DMS 273 (cell line): ENCODE data around the gene TTF2.
"Not testable (repeated sequence)": the region's sequence is repeated elsewhere in the genome, so short reads cannot be mapped to it uniquely, and the experiment has no call there.

Source experiments
- DNase-seq: peaks from one replicate; lab custom pipeline; 2025; ENCODE audit not compliant: unreplicated experiment; lab: John Stamatoyannopoulos, UW

TTF2 gene

DNA sequence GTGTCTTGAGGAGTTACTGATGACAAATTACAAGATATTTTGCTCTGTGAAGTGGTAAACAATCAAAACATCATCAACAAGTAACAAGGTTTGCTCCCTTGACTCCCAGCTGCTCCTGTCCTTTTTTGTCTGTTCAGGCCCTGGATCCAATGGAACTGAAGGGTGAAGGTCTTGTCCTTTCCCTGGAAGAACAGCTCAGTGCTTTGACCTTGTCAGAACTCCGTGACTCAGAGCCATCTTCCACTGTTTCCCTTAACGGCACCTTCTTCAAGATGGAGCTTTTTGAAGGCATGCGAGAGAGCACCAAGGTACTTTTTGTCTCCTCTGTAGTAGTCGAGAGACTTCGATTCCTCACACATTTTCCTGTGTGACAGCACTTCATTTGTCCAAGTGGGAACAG, 32.5 kb downstream of the TTF2 start:
- no peak for DNase-seq

DNA sequence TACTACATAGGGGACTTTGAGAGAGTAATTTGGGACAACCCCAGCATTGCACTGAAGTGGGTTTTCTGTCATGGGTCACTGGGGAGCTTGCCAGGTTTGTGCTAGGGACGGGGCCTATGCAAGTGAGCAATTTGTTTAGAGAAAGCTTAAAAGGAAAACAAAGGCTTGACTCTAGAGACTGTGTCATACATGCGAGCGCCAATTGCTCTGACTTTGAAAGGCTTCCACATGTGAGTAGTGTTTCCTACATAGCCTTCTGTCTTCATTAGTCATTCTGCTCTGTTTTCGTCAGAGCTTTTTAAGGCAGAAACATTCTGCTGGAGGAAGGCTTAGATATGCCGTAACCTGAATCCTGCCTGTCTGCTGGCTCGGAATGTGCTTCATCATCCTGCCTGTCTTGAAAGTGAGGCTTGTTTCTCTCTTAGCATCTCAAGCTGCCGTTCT, 33.0 kb downstream of the TTF2 start:
- peak; percentile 83 for DNase-seq

- peak; percentile 67 for DNase-seq
These were observed 33.9 kb downstream of the TTF2 start for GRCh38 chr1:117093870-117094621.

GRCh38 chr1:117094841-117095604, 34.9 kb downstream of the TTF2 start:
- DNase-seq = no peak

DNA sequence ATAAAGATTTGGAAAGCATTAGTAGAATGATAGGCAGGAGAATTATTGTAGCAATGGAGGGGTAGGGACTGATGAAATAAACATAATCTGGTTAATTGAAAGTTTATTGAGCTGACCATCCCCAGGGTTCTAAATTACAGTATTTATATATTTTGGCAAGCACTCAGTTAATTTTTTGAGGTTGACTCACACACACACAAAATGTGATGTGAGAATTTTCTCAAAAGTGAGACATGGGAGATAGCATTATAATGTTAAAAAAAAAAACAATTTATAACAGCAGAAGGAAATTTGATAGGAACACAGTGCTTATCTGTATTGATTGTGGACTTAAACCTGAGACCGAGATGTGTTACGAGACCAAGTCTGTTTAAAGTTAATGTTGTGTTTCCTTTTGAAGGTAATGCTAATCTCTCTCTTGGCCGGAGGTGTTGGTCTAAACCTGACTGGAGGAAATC, 36.9 kb downstream of the TTF2 start:
- DNase-seq = no peak

GRCh38 chr1:117097443-117097842, 37.3 kb downstream of the TTF2 start:
- no peak for DNase-seq

GRCh38 chr1:117098287-117098890, 38.3 kb downstream of the TTF2 start:
- no peak for DNase-seq

DNA sequence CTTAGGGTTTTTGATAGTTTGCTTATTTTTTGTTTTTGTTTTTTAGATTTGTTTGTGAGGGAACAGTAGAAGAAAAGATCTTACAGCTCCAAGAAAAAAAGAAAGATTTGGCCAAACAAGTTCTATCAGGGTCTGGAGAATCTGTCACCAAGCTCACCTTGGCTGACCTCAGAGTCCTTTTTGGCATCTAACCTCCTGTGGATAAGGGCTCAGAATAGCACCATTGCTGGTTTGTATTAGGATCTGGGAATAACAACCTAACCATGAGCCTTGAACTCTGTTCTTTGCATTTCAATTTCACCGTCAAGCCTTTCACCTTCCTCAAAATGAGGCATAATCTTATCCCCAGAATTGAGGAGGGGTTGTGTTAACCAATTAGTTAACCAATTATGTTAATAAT, 41.2 kb downstream of the TTF2 start:
- no peak for DNase-seq

DNA sequence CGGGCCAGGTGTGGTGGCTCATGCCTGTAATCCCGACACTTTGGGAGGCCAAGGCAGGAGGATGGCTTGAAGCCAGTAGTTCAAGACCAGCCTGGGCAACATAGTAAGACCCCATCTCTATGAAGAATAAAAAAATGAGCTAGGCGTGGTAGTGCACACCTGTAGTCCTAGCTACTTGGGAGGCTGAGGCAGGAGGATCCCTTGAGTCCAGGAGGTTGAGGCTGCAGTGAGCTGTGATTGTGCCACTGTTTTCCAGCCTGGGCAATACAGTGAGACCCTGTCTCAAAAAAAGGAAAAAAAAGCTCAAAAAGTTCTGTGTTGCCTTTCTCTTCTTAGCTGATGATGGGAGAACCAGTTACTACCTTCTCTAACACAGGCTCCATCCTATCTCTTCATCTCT, 41.7 kb downstream of the TTF2 start:
- DNase-seq = not testable (repeated sequence)

- no peak for DNase-seq
These were observed 44.9 kb downstream of the TTF2 start for GRCh38 chr1:117104986-117105385.

DNA sequence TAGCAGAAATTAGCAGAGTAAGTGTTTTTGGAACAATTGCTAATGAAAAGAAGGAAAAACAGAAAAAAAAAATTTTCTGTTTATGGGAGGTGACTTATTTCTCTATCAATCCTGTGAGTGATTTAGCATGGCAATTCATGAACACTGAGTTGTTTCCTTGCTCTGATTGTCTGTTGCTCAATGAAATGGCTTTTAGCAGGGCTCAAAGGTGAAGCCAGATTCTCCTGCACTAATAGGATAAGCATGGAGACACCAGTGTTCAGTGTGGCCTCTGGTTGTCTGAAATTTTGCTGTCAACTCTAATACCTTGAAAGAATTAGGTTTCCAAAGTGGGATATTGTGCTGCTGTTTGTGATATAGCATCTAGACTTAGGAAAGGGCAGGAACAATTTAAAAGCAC, 45.6 kb downstream of the TTF2 start:
- DNase-seq = no peak

DNA sequence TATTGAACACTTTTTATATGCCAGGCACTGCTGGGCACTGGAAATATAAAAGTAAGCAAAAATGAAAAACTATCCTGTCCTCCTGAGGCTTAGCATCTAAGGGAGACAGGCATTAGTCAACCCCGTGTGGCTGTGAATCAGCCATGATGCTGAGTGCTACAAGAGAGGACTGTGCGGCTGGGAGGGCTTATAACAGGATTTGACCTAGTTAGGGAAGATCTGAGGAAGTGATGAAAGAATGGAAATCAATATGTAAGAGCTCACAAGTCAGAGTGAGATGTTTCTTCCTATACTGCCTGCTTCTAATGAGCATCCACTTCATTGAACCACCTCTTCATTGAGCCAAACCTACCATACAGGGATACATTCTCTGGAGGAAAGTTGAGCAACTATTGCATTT, 46.4 kb downstream of the TTF2 start:
- no peak for DNase-seq

DNA sequence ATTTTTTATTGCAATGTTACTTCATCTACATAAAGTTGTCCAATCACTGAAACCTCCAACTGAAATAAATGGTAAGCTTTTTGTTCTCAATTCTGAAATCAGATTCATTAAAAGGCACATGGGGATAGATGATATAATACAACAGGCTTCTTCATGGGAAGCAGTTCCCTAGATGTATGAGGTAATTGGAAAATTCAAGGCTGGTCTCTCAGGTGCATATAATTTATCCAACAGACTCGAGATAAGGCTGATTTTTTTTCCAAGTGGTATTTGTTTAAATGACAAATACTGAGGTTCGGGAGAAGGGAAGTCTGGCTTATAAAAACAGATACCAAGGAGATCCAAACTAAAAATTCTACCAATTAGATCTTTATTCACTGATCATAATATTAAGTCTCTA, 47.2 kb downstream of the TTF2 start:
- no peak for DNase-seq

- no peak for DNase-seq
These were observed 50.6 kb downstream of the TTF2 start for GRCh38 chr1:117110774-117111173.

DNA sequence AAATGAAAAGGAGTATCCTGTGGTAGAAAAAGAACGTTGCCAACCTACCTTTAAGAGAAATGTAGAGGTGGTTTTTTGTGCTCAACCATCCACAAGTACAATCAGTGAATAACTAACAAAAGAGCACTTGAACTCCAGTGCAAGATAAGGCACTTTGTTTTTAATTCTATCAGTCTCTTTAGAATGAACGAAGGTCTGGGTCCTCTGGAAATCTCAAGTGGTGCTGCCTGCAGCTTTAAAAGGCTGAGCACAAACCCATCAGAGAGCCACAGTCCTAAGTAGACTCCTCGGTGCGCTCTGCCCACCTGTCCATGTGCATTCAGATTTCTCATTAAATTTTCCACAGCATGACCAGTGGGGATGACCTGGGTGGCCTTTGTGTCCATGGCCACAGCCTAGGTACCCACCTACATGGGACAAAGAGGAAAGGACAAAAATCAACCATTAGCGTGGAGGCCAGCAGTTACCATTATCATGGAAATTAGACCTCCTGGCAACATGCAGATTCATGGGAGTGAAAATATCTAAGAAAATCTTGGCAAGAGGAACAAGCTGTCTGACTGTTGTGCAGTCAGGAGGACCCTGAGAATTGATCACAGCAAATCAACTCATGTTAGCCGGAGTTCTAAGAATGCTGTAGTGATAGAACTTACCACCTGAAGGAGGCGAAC, 52.1 kb downstream of the TTF2 start:
- DNase-seq = no peak

DNA sequence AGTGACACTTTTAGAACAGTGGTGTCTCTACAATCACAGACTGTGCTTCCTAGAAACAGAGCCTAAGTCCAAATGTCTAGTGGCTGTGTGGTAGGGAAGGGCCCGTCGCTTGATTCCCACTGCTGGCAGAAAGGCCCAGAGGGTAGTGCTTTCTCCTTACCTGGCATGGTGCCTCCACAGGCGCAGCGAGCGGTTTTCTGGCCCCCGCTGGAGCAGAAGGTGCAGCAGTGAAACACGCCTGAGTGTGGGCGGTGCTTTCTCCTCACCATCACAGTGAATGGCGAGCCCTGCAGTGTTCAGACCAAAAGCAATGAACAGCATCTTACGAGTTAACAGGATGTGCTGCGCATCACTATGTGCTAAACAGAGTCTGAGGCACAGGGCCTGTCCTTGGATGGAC, 53.1 kb downstream of the TTF2 start:
- peak; percentile 62 for DNase-seq

DNA sequence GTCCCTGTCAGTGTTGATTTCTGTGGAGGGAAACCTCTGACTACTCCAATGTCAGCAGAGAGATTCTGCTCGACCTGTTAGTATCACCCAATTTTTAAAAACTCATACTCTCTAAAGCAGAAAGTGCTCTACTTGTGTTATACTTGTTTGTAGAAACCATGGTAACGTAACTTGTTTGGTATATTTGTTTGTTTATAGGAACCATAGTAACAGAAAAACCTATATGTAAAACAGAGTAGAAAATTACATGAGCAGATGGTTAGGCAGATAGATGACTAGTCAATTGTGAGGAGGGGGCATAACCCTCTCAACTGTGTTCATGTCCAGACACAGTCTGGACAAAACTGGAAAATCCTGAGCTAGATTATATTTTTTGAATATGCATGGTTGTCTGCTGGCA, 54.8 kb downstream of the TTF2 start:
- DNase-seq = no peak

- no peak for DNase-seq
These were observed 56.1 kb downstream of the TTF2 start for GRCh38 chr1:117116090-117116783.

- DNase-seq = no peak
These were observed 56.6 kb downstream of the TTF2 start for GRCh38 chr1:117116784-117117130.

DNA sequence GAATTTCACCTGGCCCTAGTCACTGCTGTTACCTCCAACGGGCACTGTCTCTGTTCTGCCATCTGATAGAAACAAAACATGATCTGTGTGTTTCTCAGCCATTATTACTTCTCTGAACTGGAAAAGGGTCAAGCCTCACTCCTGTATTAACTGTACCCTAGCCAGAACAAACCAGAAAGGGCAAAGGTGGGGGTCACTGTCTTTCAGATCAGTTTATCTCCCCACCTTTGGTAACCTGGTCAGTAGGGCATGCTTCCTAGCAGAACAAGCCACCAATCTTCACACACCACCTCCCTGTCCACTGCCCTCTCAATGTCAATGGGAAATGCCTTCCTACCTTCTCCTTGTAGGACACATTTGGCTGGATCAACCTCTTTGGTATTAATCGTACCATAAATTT, 57.6 kb downstream of the TTF2 start:
- no peak for DNase-seq

DNA sequence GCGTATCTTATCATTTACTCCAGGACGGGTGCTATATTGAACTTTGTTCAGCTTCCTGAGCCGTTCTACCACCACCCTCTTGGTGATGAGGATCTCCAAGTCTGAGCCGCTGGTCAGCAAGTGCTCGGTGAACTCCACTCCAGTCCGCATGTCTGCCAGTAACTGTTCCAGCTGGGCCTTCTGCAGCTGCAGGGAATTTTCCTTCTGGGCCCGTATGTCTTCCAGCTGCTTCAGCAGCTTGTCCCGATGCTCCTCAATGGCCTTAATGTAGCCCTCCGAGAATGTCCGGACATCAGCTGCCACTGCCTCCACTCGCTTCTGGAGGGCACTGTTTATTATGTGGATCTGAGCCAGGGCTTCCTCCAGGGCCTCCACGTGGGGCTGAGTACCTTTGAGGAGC, 58.0 kb downstream of the TTF2 start:
- no peak for DNase-seq
